GM12878 (cell line): Measurements from ENCODE around the gene SLC38A4. TPM values are rescaled to one million over a fixed set of nuclear protein-coding genes. Genes with fewer than 3 reads are reported as not detected.

Experiments used
- ATAC-seq: fragments of 200-7000 bp; cut with Tn5 transposase; 3 replicates; pipeline ENCODE4 v1.9.1; 2020; ENCODE audit warnings: mild to moderate bottlenecking, moderate library complexity
- BruUV-seq: library from RNA; stranded (reverse); fragments of 400-500 nt; replicated peaks from 2 replicates; lab custom pipeline; 2021; lab: Mats Ljungman, UMichigan
- CTCF ChIA-PET: fragments of 300-600 bp; sonication (Branson Sonifier 250); formaldehyde crosslinking; extraction: SDS; loops from one replicate; lab custom pipeline; 2021; ENCODE audit warnings: inconsistent platforms; lab: Yijun Ruan, JAX
- POLR2A ChIA-PET: fragments of 350-600 bp; formaldehyde crosslinking; extraction: SDS; loops from one replicate; lab custom pipeline; 2021; ENCODE audit warnings: inconsistent platforms; lab: Charles Lee
- RAD21 ChIA-PET: fragments of 300-600 bp; sonication (Branson Sonifier 250); formaldehyde crosslinking; loops from one replicate; lab custom pipeline; 2023; ENCODE audit warnings: antibody characterized with exemption; ENCODE audit not compliant: unreplicated experiment; lab: Charles Lee
- SMC1A ChIA-PET: fragments of 300-600 bp; sonication (Branson Sonifier 250); formaldehyde crosslinking; loops from one replicate; lab custom pipeline; 2023; ENCODE audit not compliant: unreplicated experiment, uncharacterized antibody; lab: Charles Lee
- DNase-seq: peaks from one replicate; pipeline ENCODE4 v3.0.0-alpha.2; 2011; ENCODE audit warnings: low read depth, low spot score
- FAIRE-seq: peaks from 3 replicates; lab custom pipeline; 2011; peaks lifted over from hg19 to GRCh38; lab: Jason Lieb, UNC
- H2AFZ ChIP-seq: 2 replicates; pipeline ENCODE4 v1.6.0; 2011; ENCODE audit warnings: low read depth, low read length, control low read depth; ENCODE audit not compliant: control insufficient read depth
- H3K27ac ChIP-seq: 2 replicates; pipeline ENCODE4 v1.5.1; 2011; ENCODE audit warnings: control low read depth; ENCODE audit not compliant: control insufficient read depth, insufficient read depth
- H3K27me3 ChIP-seq, 2 experiments: replicated peaks in 1 of 2; 2 replicates each; pipeline versions ENCODE4 v1.6.0 to v1.6.1; 2011; ENCODE audit warnings: low read length in 1 of 2; ENCODE audit not compliant: control insufficient read depth in 2 of 2, insufficient read depth in 2 of 2
- H3K36me3 ChIP-seq, 2 experiments: 2 replicates each; pipeline ENCODE4 v1.5.1; 2011; ENCODE audit warnings: low read length in 1 of 2; ENCODE audit not compliant: control insufficient read depth in 2 of 2, insufficient read depth in 2 of 2
- H3K4me1 ChIP-seq: 2 replicates; pipeline ENCODE4 v1.6.1; 2011; ENCODE audit warnings: mild to moderate bottlenecking, low read length, moderate library complexity, mixed read lengths; ENCODE audit not compliant: control insufficient read depth, insufficient read depth
- H3K4me2 ChIP-seq: 2 replicates; pipeline ENCODE4 v1.6.0; 2011; ENCODE audit warnings: control low read depth; ENCODE audit not compliant: control insufficient read depth, insufficient read depth
- H3K4me3 ChIP-seq: fragments of 200-600 bp; sonication (generic); 2 replicates; pipeline ENCODE4 v1.5.1; 2016
- H3K79me2 ChIP-seq: 2 replicates; pipeline ENCODE4 v1.6.0; 2011; ENCODE audit warnings: low read length; ENCODE audit not compliant: control insufficient read depth, insufficient read depth
- H3K9ac ChIP-seq: 2 replicates; pipeline ENCODE4 v1.8.0; 2011; ENCODE audit warnings: low read length, control low read depth, mixed read lengths; ENCODE audit not compliant: control insufficient read depth, insufficient read depth
- H3K9me3 ChIP-seq: replicated peaks from 3 replicates; pipeline ENCODE4 v1.5.1; 2011; ENCODE audit warnings: mild to moderate bottlenecking, low read length; ENCODE audit not compliant: control insufficient read depth, insufficient read depth
- H4K20me1 ChIP-seq: 2 replicates; pipeline ENCODE4 v1.6.0; 2011; ENCODE audit not compliant: control insufficient read depth, insufficient read depth
- IKZF1 ChIP-seq: fragments of 450-650 bp; conservative IDR thresholded peaks from 2 replicates; pipeline ENCODE4 v1.6.1; 2017; ENCODE audit warnings: antibody characterized with exemption, mild to moderate bottlenecking
- MAX ChIP-seq: IDR thresholded peaks from 2 replicates; pipeline ENCODE4 v1.6.1; 2012; ENCODE audit warnings: low read depth, low read length, improper control_type of control experiment
- POLR2AphosphoS2 ChIP-seq: IDR thresholded peaks from 2 replicates; pipeline ENCODE4 v1.6.1; 2011; ENCODE audit warnings: low read depth, mild to moderate bottlenecking, low read length, improper control_type of control experiment, moderate library complexity
- TAF1 ChIP-seq: IDR thresholded peaks from 2 replicates; pipeline ENCODE4 v1.6.1; 2011; ENCODE audit warnings: mild to moderate bottlenecking, low read depth, low read length, borderline replicate concordance
- USF2 ChIP-seq: IDR thresholded peaks from 2 replicates; pipeline ENCODE4 v1.6.1; 2011; ENCODE audit warnings: low read depth, low read length, improper control_type of control experiment, borderline replicate concordance
- WGBS: methylation state at CpG from one replicate; pipeline ENCODE4 v1.1.6; 2016; ENCODE audit warnings: low lambda C conversion rate; ENCODE audit not compliant: insufficient replicate concordance, insufficient coverage; ENCODE audit errors: missing lambda C conversion rate; 5-methylcytosine and 5-hydroxymethylcytosine counted together
- in situ Hi-C: fragments of 300-500 bp; cut with MboI; formaldehyde crosslinking; loops from 9 replicates; pipeline ENCODE4 v1.14.3; 2018; ENCODE audit warnings: mixed read lengths
- intact Hi-C: fragments of 100-400 bp; cut with micrococcal nuclease; formaldehyde crosslinking; loops from one replicate; pipeline ENCODE4 v1.14.2; 2022; ENCODE audit not compliant: unreplicated experiment
- polyA plus RNA-seq, 11 experiments: library from polyadenylated mRNA; depleted of rRNA in 4 of 11; unstranded in 6 of 11; stranded (reverse) in 5 of 11; fragments of >200 nt; fragmentation: Nextera tagmentation in 4 of 11; fragmentation: Illumina TruSeq in 1 of 11; extraction: Ambion mirVana in 4 of 11; extraction: Trizol in 1 of 11; gene quantifications; 1 replicate in 1 of 11; 2 replicates in 10 of 11; pipeline versions ENCODE4 v1.2.1 to v1.2.3, GENCODE V29; 2011 to 2016; ENCODE audit warnings: inconsistent platforms in 2 of 11, missing spikeins in 2 of 11, low read depth in 1 of 11
- total RNA-seq, 4 experiments: library from RNA; depleted of rRNA in 3 of 4; stranded (reverse); fragments of >200 nt in 3 of 4; fragmentation: Illumina TruSeq in 1 of 4; extraction: Trizol in 1 of 4; gene quantifications; 2 replicates each; pipeline versions ENCODE4 v1.2.1 to v1.2.3, GENCODE V29; 2013 to 2021

Gene SLC38A4
- total and polyA plus RNA-seq, 10 of the 15 experiments (the other 5 are each of a cell fraction or from before 2014, with no cell fraction given): 0.04 to 0.52 (median 0.13) TPM; not detected in 2

GRCh38 chr12:46835785-46836184 lies 10.0 kb upstream of the SLC38A4 start:
- H3K4me3 ChIP-seq: no peak overlapping the region
- H3K27ac ChIP-seq: no peak overlapping the region
- intact Hi-C loops: no loop called here
- TF ChIP-seq IKZF1 (no peak), MAX (no peak), USF2 (no peak), POLR2AphosphoS2 (no peak)
- H4K20me1 ChIP-seq: no peaks in the 10 kb centered on the region
- ChIA-PET CTCF (no interaction called here), SMC1A (no interaction called here), POLR2A (no interaction called here), RAD21 (no interaction called here)
- no peak overlapping the region for H3K4me2 ChIP-seq
- H3K27me3 ChIP-seq: peaks cover under 1 to 1% of the 10 kb centered on the region in 2 experiments; a peak in 3 of 4 replicates
- WGBS: 0% methylated on average over 1 of the region's 1 CpG
- FAIRE-seq (no peak), DNase-seq (no peak), ATAC-seq (no peak)
- in situ Hi-C loops: no loop called here
- no TSS peak for BruUV-seq
- H3K36me3 ChIP-seq: no peaks in the 10 kb centered on the region
- H3K9ac ChIP-seq: no peak overlapping the region
- H3K9me3 ChIP-seq: peaks cover 1% of the 10 kb centered on the region; the same call in 1 of the 3 replicates
- H3K4me1 ChIP-seq: no peaks in the 10 kb centered on the region
- no peaks in the 10 kb centered on the region for H3K79me2 ChIP-seq
- H2AFZ ChIP-seq: no peak overlapping the region

- Histone ChIP-seq H3K27me3 (peaks cover 4 to 6% of the 10 kb centered on the region in 2 experiments), H3K9me3 (peaks cover 1% of the 10 kb centered on the region; the same call in 1 of the 3 replicates), H4K20me1 (no peaks in the 10 kb centered on the region), H3K9ac (no peak overlapping the region), H3K79me2 (no peaks in the 10 kb centered on the region), H3K27ac (no peak overlapping the region), H3K4me1 (no peaks in the 10 kb centered on the region), H3K4me2 (no peak overlapping the region), H2AFZ (no peak overlapping the region), H3K36me3 (no peaks in the 10 kb centered on the region), H3K4me3 (no peak overlapping the region)
- intact Hi-C loops: no loop called here
- no peak for TF ChIP-seq TAF1
- BruUV-seq: no TSS peak
- DNase-seq: no peak
- SMC1A ChIA-PET: no interaction called here
- WGBS: 51% methylated on average over 16 of the region's 16 CpGs
- FAIRE-seq: no peak
- RAD21 ChIA-PET: no interaction called here
- POLR2A ChIA-PET: no interaction called here
- CTCF ChIA-PET: no interaction called here
- no peak for ATAC-seq
- in situ Hi-C loops: no loop called here
These were observed 6.4 kb upstream of the SLC38A4 start for GRCh38 chr12:46832130-46832704.
